ENCODE measurements around the gene WDR4.
"Not testable (repeated sequence)": the region's sequence is repeated elsewhere in the genome, so short reads cannot be mapped to it uniquely, and the experiment has no call there.

The WDR4 gene

GRCh38 chr21:42829417-42829816 lies 49.9 kb downstream of the WDR4 start:
- no peak overlapping the region for H3K27ac ChIP-seq
- no peak for DNase-seq (ENCODE audit: low read depth, low spot score)

GRCh38 chr21:42827588-42827987 lies 51.8 kb downstream of the WDR4 start:
- DNase-seq (ENCODE audit: low read depth, low spot score), result no peak
- no peak overlapping the region for H3K27ac ChIP-seq

- no peak overlapping the region for H3K27ac ChIP-seq
- DNase-seq (ENCODE audit: low read depth, low spot score), result no peak
These were observed 58.5 kb downstream of the WDR4 start for GRCh38 chr21:42820616-42821465.

GRCh38 chr21:42819861-42820615 lies 59.3 kb downstream of the WDR4 start:
- H3K27ac ChIP-seq, result no peak overlapping the region
- no peak for DNase-seq (ENCODE audit: low read depth, low spot score)

- no peak overlapping the region for H3K27ac ChIP-seq
- no peak for DNase-seq (ENCODE audit: low read depth, low spot score)
These were observed 61.0 kb downstream of the WDR4 start for GRCh38 chr21:42818328-42818749.

- DNase-seq (ENCODE audit: low read depth, low spot score), result no peak
- no peak overlapping the region for H3K27ac ChIP-seq
These were observed 64.1 kb downstream of the WDR4 start for GRCh38 chr21:42815217-42815616.

- DNase-seq (ENCODE audit: low read depth, low spot score), result peak; percentile 85
- peak overlapping the region; percentile 95 for H3K27ac ChIP-seq
These were observed 66.7 kb downstream of the WDR4 start for GRCh38 chr21:42812528-42813241.

- DNase-seq (ENCODE audit: low read depth, low spot score), result no peak
- H3K27ac ChIP-seq, result peak overlapping the region; percentile 95
These were observed 67.4 kb downstream of the WDR4 start for GRCh38 chr21:42811960-42812359.

GRCh38 chr21:42809577-42810475 lies 69.5 kb downstream of the WDR4 start:
- no peak for DNase-seq (ENCODE audit: low read depth, low spot score)
- no peak overlapping the region for H3K27ac ChIP-seq

- H3K27ac ChIP-seq, result no peak overlapping the region
- DNase-seq (ENCODE audit: low read depth, low spot score), result no peak
These were observed 70.2 kb downstream of the WDR4 start for GRCh38 chr21:42809171-42809570.

GRCh38 chr21:42807938-42808613 lies 71.3 kb downstream of the WDR4 start:
- DNase-seq (ENCODE audit: low read depth, low spot score), result no peak
- no peak overlapping the region for H3K27ac ChIP-seq

- DNase-seq (ENCODE audit: low read depth, low spot score), result not testable (repeated sequence)
These were observed 71.9 kb downstream of the WDR4 start for GRCh38 chr21:42807293-42807895.

GRCh38 chr21:42806509-42807140 lies 72.7 kb downstream of the WDR4 start:
- no peak overlapping the region for H3K27ac ChIP-seq
- no peak for DNase-seq (ENCODE audit: low read depth, low spot score)

More at GRCh38 chr21:42807293-42807895, 71.9 kb downstream of the WDR4 start:
- not testable (repeated sequence) for H3K27ac ChIP-seq

- DNase-seq (ENCODE audit: low read depth, low spot score); H3K27ac ChIP-seq: not testable (repeated sequence)
These were observed 77.7 kb downstream of the WDR4 start for GRCh38 chr21:42801616-42802015.

- DNase-seq (ENCODE audit: low read depth, low spot score), result no peak
- peak overlapping the region; percentile 60 for H3K27ac ChIP-seq
These were observed 79.4 kb downstream of the WDR4 start for GRCh38 chr21:42799948-42800347.

- peak overlapping the region; percentile 60 for H3K27ac ChIP-seq
- peak; percentile 49 for DNase-seq (ENCODE audit: low read depth, low spot score)
These were observed 79.8 kb downstream of the WDR4 start for GRCh38 chr21:42799516-42799915.

All from epithelial cell of prostate (primary cell).